ENCODE data around the gene NPFFR1.
"Not testable (repeated sequence)": the region's sequence is repeated elsewhere in the genome, so short reads cannot be mapped to it uniquely, and the experiment has no call there.

NPFFR1 gene

GRCh38 chr10:70223728-70224127 lies 60.1 kb downstream of the NPFFR1 start:
- DNase-seq (ENCODE audit: low read depth in 2 of 2), result no peak

- not testable (repeated sequence) for DNase-seq (ENCODE audit: low read depth in 2 of 2)
These were observed 60.9 kb downstream of the NPFFR1 start for GRCh38 chr10:70222811-70223447.

- no peak for DNase-seq (ENCODE audit: low read depth in 2 of 2)
These were observed 61.4 kb downstream of the NPFFR1 start for GRCh38 chr10:70222340-70222794.

- no peak for DNase-seq (ENCODE audit: low read depth in 2 of 2)
These were observed 62.8 kb downstream of the NPFFR1 start for GRCh38 chr10:70221030-70221429.

- no peak for DNase-seq (ENCODE audit: low read depth in 2 of 2)
These were observed 70.9 kb downstream of the NPFFR1 start for GRCh38 chr10:70212879-70213278.

GRCh38 chr10:70212277-70212676 lies 71.5 kb downstream of the NPFFR1 start:
- DNase-seq (ENCODE audit: low read depth in 2 of 2), result no peak

GRCh38 chr10:70206762-70207161 lies 77.0 kb downstream of the NPFFR1 start:
- no peak for DNase-seq (ENCODE audit: low read depth in 2 of 2)

- DNase-seq (ENCODE audit: low read depth in 2 of 2), result no peak
These were observed 82.7 kb downstream of the NPFFR1 start for GRCh38 chr10:70201105-70201504.

- no peak for DNase-seq (ENCODE audit: low read depth in 2 of 2)
These were observed 84.9 kb downstream of the NPFFR1 start for GRCh38 chr10:70198696-70199466.
